Lung (tissue), 12 donors: ENCODE measurements around the gene CFAP157. TPM values are rescaled to one million over a fixed set of nuclear protein-coding genes. Genes with fewer than 3 reads are reported as not detected.
"Not testable (repeated sequence)": the region's sequence is repeated elsewhere in the genome, so short reads cannot be mapped to it uniquely, and the experiment has no call there.

Experiments used
- ATAC-seq: fragments of 200-7000 bp; cut with Tn5 transposase; one replicate; pipeline ENCODE4 v1.9.1; 2020; ENCODE audit warnings: moderate number of reproducible peaks; ENCODE audit not compliant: insufficient read depth, low FRiP score
- DNase-seq, 3 donors: peaks; one replicate each; pipeline ENCODE4 v3.0.0-alpha.2; 2013 to 2017
- H3K27ac ChIP-seq, 2 donors: one replicate each; pipeline ENCODE4 v1.5.1; 2013; ENCODE audit warnings: mild to moderate bottlenecking in 2 of 2, moderate library complexity in 2 of 2, control low read depth in 1 of 2, inconsistent platforms in 1 of 2, low read depth in 1 of 2, low read length in 1 of 2
- H3K27me3 ChIP-seq, 3 donors: one replicate each; pipeline ENCODE4 v1.5.1; 2013; ENCODE audit warnings: low read length in 2 of 3; ENCODE audit not compliant: control insufficient read depth in 3 of 3, insufficient read depth in 3 of 3
- H3K36me3 ChIP-seq, 4 donors: one replicate each; pipeline ENCODE4 v1.5.1; 2013; ENCODE audit warnings: low read length in 4 of 4, mild to moderate bottlenecking in 1 of 4, moderate library complexity in 1 of 4; ENCODE audit not compliant: control insufficient read depth in 4 of 4, insufficient read depth in 4 of 4
- H3K4me1 ChIP-seq, 5 donors: one replicate each; pipeline ENCODE4 v1.5.1; 2013; ENCODE audit warnings: low read length in 5 of 5, mild to moderate bottlenecking in 2 of 5, moderate library complexity in 1 of 5; ENCODE audit not compliant: control insufficient read depth in 5 of 5, insufficient read depth in 5 of 5
- H3K4me3 ChIP-seq: one replicate; pipeline ENCODE4 v1.5.1; 2013; ENCODE audit warnings: mild to moderate bottlenecking, control low read depth, moderate library complexity
- H3K9ac ChIP-seq, 2 donors: one replicate each; pipeline ENCODE4 v1.5.1; 2013; ENCODE audit warnings: low read length in 2 of 2, control low read depth in 1 of 2; ENCODE audit not compliant: insufficient read depth in 1 of 2
- H3K9me3 ChIP-seq, 4 donors: one replicate each; pipeline ENCODE4 v1.5.1; 2013; ENCODE audit warnings: low read length in 3 of 4, mild to moderate bottlenecking in 1 of 4, moderate library complexity in 1 of 4; ENCODE audit not compliant: control insufficient read depth in 4 of 4, insufficient read depth in 3 of 4
- CTCF ChIP-seq: IDR thresholded peaks from 2 replicates; pipeline ENCODE4 v1.5.1; 2012; ENCODE audit warnings: mild to moderate bottlenecking; ENCODE audit errors: control extremely low read depth, extremely low read depth
- WGBS, 2 donors: extraction: QIAGEN DNeasy Blood & Tissue Kit; methylation state at CpG; one replicate each; pipeline ENCODE4 v1.1.7; 2013; 5-methylcytosine and 5-hydroxymethylcytosine counted together
- polyA plus RNA-seq, 2 donors: library from polyadenylated mRNA; stranded (reverse); fragments of 200-250 nt; gene quantifications; one replicate each; pipeline ENCODE4 v1.2.1, GENCODE V29; 2013
- total RNA-seq, 2 donors: library from RNA; depleted of rRNA in 1 of 2; stranded (reverse); fragments of >200 nt in 1 of 2; gene quantifications; one replicate each; pipeline ENCODE4 v1.2.1, GENCODE V29; 2014 to 2021
- donor health status: control.
- donor health status: control.
- donor health status: Bipolar disorder and iron deficiency.
- donor health status: healthy.
- donor health status: DM: yes; HTN: yes; CAD: no.

CFAP157 gene
- total and polyA plus RNA-seq, 4 donors, result 14.6 to 40.6 (median 16.1) TPM

- Histone ChIP-seq H3K4me1 (peaks cover 0 to 8% (median 2%) of the 10 kb centered on the region in 5 donors), H3K36me3 (peaks cover 0 to 23% (median 0%) of the 10 kb centered on the region in 4 donors), H3K9ac (no peak overlapping the region), H3K27ac (peak overlapping the region in 1 of 2 donors; percentile 61), H3K27me3 (peaks cover 0 to 16% (median 8%) of the 10 kb centered on the region in 3 donors), H3K4me3 (no peak overlapping the region), H3K9me3 (peaks cover 0 to 3% (median 0%) of the 10 kb centered on the region in 4 donors)
- no peak for ATAC-seq
- WGBS, 2 donors, result 55 to 71% methylated on average over 79 to 86 of the region's 86 CpGs
- no peak for TF ChIP-seq CTCF
- no peak for DNase-seq
These were observed 47.6 kb downstream of the CFAP157 start for GRCh38 chr9:127754099-127755060.

- Histone ChIP-seq H3K9ac (no peak overlapping the region), H3K4me3 (no peak overlapping the region), H3K27ac (peak overlapping the region in 1 of 2 donors; percentile 11), H3K36me3 (peaks cover 0 to 15% (median 0%) of the 10 kb centered on the region in 4 donors), H3K9me3 (no peaks in the 10 kb centered on the region), H3K27me3 (peaks cover 0 to 16% (median 8%) of the 10 kb centered on the region in 3 donors), H3K4me1 (peaks cover 0 to 9% (median 2%) of the 10 kb centered on the region in 5 donors)
- WGBS, 2 donors, result 46 to 80% methylated on average over 50 to 61 of the region's 61 CpGs
- DNase-seq (peak in 2 of 3 donors; percentile 46 to 51), ATAC-seq (no peak)
- no peak for TF ChIP-seq CTCF
These were observed 48.6 kb downstream of the CFAP157 start for GRCh38 chr9:127755061-127756060.

GRCh38 chr9:127756233-127756632, 49.4 kb downstream of the CFAP157 start:
- no peak overlapping the region for H3K9ac ChIP-seq
- ATAC-seq, result no peak
- WGBS, 2 donors, result 78 to 80% methylated on average over 3 of the region's 3 CpGs
- peaks cover 0 to 16% (median 8%) of the 10 kb centered on the region in 3 donors for H3K27me3 ChIP-seq
- no peak for DNase-seq
- H3K9me3 ChIP-seq, result no peaks in the 10 kb centered on the region
- H3K27ac ChIP-seq, result peak overlapping the region in 1 of 2 donors; percentile 40
- no peak overlapping the region for H3K4me3 ChIP-seq
- peaks cover 0 to 9% (median 2%) of the 10 kb centered on the region in 5 donors for H3K4me1 ChIP-seq
- TF ChIP-seq CTCF, result no peak
- H3K36me3 ChIP-seq, result peaks cover 0 to 11% (median 0%) of the 10 kb centered on the region in 4 donors

- 72 to 85% methylated on average over 11 of the region's 11 CpGs for WGBS, 2 donors
- Histone ChIP-seq H3K36me3 (peaks cover 0 to 11% (median 0%) of the 10 kb centered on the region in 4 donors), H3K27me3 (peaks cover 0 to 16% (median 8%) of the 10 kb centered on the region in 3 donors)
- H3K27ac ChIP-seq, H3K4me3 ChIP-seq, H3K9ac ChIP-seq, H3K4me1 ChIP-seq, H3K9me3 ChIP-seq, ATAC-seq, DNase-seq: not testable (repeated sequence)
These were observed 50.0 kb downstream of the CFAP157 start for GRCh38 chr9:127756776-127757175.
